Measurements from ENCODE around the gene RNF213.

- TF ChIP-seq ZNF777 (tag by site-specific recombination; IDR thresholded peaks at IDR 0.05; ENCODE audit: borderline replicate concordance) (no peak), ZNF76 (tag by site-specific recombination; IDR thresholded peaks at IDR 0.05; ENCODE audit: borderline replicate concordance, low read depth) (no peak), CTCF (tag by site-specific recombination; IDR thresholded peaks at IDR 0.05) (no peak), ZNF404 (tag by site-specific recombination; IDR thresholded peaks at IDR 0.05) (no peak)
Measured at GRCh38 chr17:80354336-80354735, 93.7 kb downstream of the RNF213 start.

Measured in HEK293 (cell line).